Lung (tissue), 12 donors: ENCODE measurements around the gene ZBTB49. TPM values are rescaled to one million over a fixed set of nuclear protein-coding genes. Genes with fewer than 3 reads are reported as not detected.

Source experiments
- ATAC-seq: fragments of 200-7000 bp; cut with Tn5 transposase; one replicate; pipeline ENCODE4 v1.9.1; 2020; ENCODE audit warnings: moderate number of reproducible peaks; ENCODE audit not compliant: insufficient read depth, low FRiP score
- DNase-seq, 3 donors: peaks; one replicate each; pipeline ENCODE4 v3.0.0-alpha.2; 2013 to 2017
- H3K27ac ChIP-seq, 2 donors: one replicate each; pipeline ENCODE4 v1.5.1; 2013; ENCODE audit warnings: mild to moderate bottlenecking in 2 of 2, moderate library complexity in 2 of 2, control low read depth in 1 of 2, inconsistent platforms in 1 of 2, low read depth in 1 of 2, low read length in 1 of 2
- H3K27me3 ChIP-seq, 3 donors: one replicate each; pipeline ENCODE4 v1.5.1; 2013; ENCODE audit warnings: low read length in 2 of 3; ENCODE audit not compliant: control insufficient read depth in 3 of 3, insufficient read depth in 3 of 3
- H3K36me3 ChIP-seq, 4 donors: one replicate each; pipeline ENCODE4 v1.5.1; 2013; ENCODE audit warnings: low read length in 4 of 4, mild to moderate bottlenecking in 1 of 4, moderate library complexity in 1 of 4; ENCODE audit not compliant: control insufficient read depth in 4 of 4, insufficient read depth in 4 of 4
- H3K4me1 ChIP-seq, 5 donors: one replicate each; pipeline ENCODE4 v1.5.1; 2013; ENCODE audit warnings: low read length in 5 of 5, mild to moderate bottlenecking in 2 of 5, moderate library complexity in 1 of 5; ENCODE audit not compliant: control insufficient read depth in 5 of 5, insufficient read depth in 5 of 5
- H3K4me3 ChIP-seq: one replicate; pipeline ENCODE4 v1.5.1; 2013; ENCODE audit warnings: mild to moderate bottlenecking, control low read depth, moderate library complexity
- H3K9ac ChIP-seq, 2 donors: one replicate each; pipeline ENCODE4 v1.5.1; 2013; ENCODE audit warnings: low read length in 2 of 2, control low read depth in 1 of 2; ENCODE audit not compliant: insufficient read depth in 1 of 2
- H3K9me3 ChIP-seq, 4 donors: one replicate each; pipeline ENCODE4 v1.5.1; 2013; ENCODE audit warnings: low read length in 3 of 4, mild to moderate bottlenecking in 1 of 4, moderate library complexity in 1 of 4; ENCODE audit not compliant: control insufficient read depth in 4 of 4, insufficient read depth in 3 of 4
- CTCF ChIP-seq: IDR thresholded peaks from 2 replicates; pipeline ENCODE4 v1.5.1; 2012; ENCODE audit warnings: mild to moderate bottlenecking; ENCODE audit errors: control extremely low read depth, extremely low read depth
- WGBS, 2 donors: extraction: QIAGEN DNeasy Blood & Tissue Kit; methylation state at CpG; one replicate each; pipeline ENCODE4 v1.1.7; 2013; 5-methylcytosine and 5-hydroxymethylcytosine counted together
- polyA plus RNA-seq, 2 donors: library from polyadenylated mRNA; stranded (reverse); fragments of 200-250 nt; gene quantifications; one replicate each; pipeline ENCODE4 v1.2.1, GENCODE V29; 2013
- total RNA-seq, 2 donors: library from RNA; depleted of rRNA in 1 of 2; stranded (reverse); fragments of >200 nt in 1 of 2; gene quantifications; one replicate each; pipeline ENCODE4 v1.2.1, GENCODE V29; 2014 to 2021
- donor health status: control.
- donor health status: control.
- donor health status: Bipolar disorder and iron deficiency.
- donor health status: healthy.
- donor health status: DM: yes; HTN: yes; CAD: no.

Gene ZBTB49
- total and polyA plus RNA-seq, 4 donors, result 1.8 to 9.0 (median 4.1) TPM

- ATAC-seq (no peak), DNase-seq (no peak)
- Histone ChIP-seq H3K36me3 (no peaks in the 10 kb centered on the region), H3K27me3 (peaks cover 0 to 2% (median 0%) of the 10 kb centered on the region in 3 donors), H3K4me1 (no peaks in the 10 kb centered on the region), H3K9ac (no peak overlapping the region), H3K9me3 (no peaks in the 10 kb centered on the region), H3K27ac (no peak overlapping the region), H3K4me3 (no peak overlapping the region)
- WGBS, 2 donors, result 45 to 78% methylated on average over 1 of the region's 1 CpG
- TF ChIP-seq CTCF, result no peak
These were observed 65.3 kb downstream of the ZBTB49 start for GRCh38 chr4:4355302-4355701.

- Histone ChIP-seq H3K9ac (no peak overlapping the region), H3K27ac (no peak overlapping the region), H3K4me3 (no peak overlapping the region), H3K9me3 (no peaks in the 10 kb centered on the region), H3K27me3 (peaks cover 0 to 2% (median 0%) of the 10 kb centered on the region in 3 donors), H3K4me1 (no peaks in the 10 kb centered on the region), H3K36me3 (no peaks in the 10 kb centered on the region)
- no peak for TF ChIP-seq CTCF
- 69 to 75% methylated on average over 26 of the region's 26 CpGs for WGBS, 2 donors
- peak in 1 of 3 donors; percentile 33 for DNase-seq
- ATAC-seq, result no peak
These were observed 66.3 kb downstream of the ZBTB49 start for GRCh38 chr4:4356106-4357041.

GRCh38 chr4:4358093-4358854 lies 68.2 kb downstream of the ZBTB49 start:
- 66 to 73% methylated on average over 13 of the region's 13 CpGs for WGBS, 2 donors
- Histone ChIP-seq H3K4me3 (no peak overlapping the region), H3K4me1 (no peaks in the 10 kb centered on the region), H3K36me3 (no peaks in the 10 kb centered on the region), H3K9me3 (peaks cover 0 to 2% (median 0%) of the 10 kb centered on the region in 4 donors), H3K9ac (no peak overlapping the region), H3K27ac (no peak overlapping the region), H3K27me3 (peaks cover 0 to 2% (median 0%) of the 10 kb centered on the region in 3 donors)
- TF ChIP-seq CTCF, result no peak
- ATAC-seq, result no peak
- no peak for DNase-seq
